A549 (cell line): ENCODE measurements around the gene SSC4D. TPM values are rescaled to one million over a fixed set of nuclear protein-coding genes. Genes with fewer than 3 reads are reported as not detected.

Experiments used
- ATAC-seq, 2 experiments: fragments of 200-7000 bp in 1 of 2; fragments of >200 bp in 1 of 2; cut with Nextera tagmentation in 1 of 2; cut with Tn5 transposase in 1 of 2; 3 replicates each; pipeline versions ENCODE4 v1.8.0 to v1.9.1; 2018 to 2020; ENCODE audit warnings: mild to moderate bottlenecking in 1 of 2, moderate library complexity in 1 of 2
- CTCF ChIA-PET: fragments of 300-600 bp; sonication (Branson Sonifier 250); formaldehyde crosslinking; extraction: SDS; loops from one replicate; lab custom pipeline; 2021; ENCODE audit warnings: antibody characterized with exemption, inconsistent platforms; lab: Yijun Ruan, JAX
- POLR2A ChIA-PET: fragments of 350-600 bp; formaldehyde crosslinking; extraction: SDS; loops from one replicate; lab custom pipeline; 2021; ENCODE audit warnings: antibody characterized with exemption, inconsistent platforms; lab: Yijun Ruan, JAX
- DNase-seq, 2 experiments: peaks; one replicate each; pipeline versions ENCODE4 v3.0.0 to v3.0.0-alpha.2; 2011 to 2016; ENCODE audit warnings: low read depth in 1 of 2, low spot score in 1 of 2
- FAIRE-seq: peaks from 2 replicates; lab custom pipeline; 2011; peaks lifted over from hg19 to GRCh38; lab: Jason Lieb, UNC
- H3K27ac ChIP-seq, 2 experiments: fragments of >200 bp; sonication (Bioruptor Twin); formaldehyde crosslinking; 3 replicates each; pipeline ENCODE4 v1.5.1; 2016 to 2017
- H3K4me1 ChIP-seq: fragments of >200 bp; sonication (Bioruptor Twin); formaldehyde crosslinking; 3 replicates; pipeline ENCODE4 v1.6.1; 2016
- H3K4me2 ChIP-seq: fragments of >200 bp; sonication (Bioruptor Twin); formaldehyde crosslinking; 3 replicates; pipeline ENCODE4 v1.6.1; 2016
- H3K4me3 ChIP-seq: fragments of >200 bp; sonication (Bioruptor Twin); formaldehyde crosslinking; 3 replicates; pipeline ENCODE4 v1.5.1; 2016
- H3K9me3 ChIP-seq: fragments of >200 bp; sonication (Bioruptor Twin); formaldehyde crosslinking; 3 replicates; pipeline ENCODE4 v1.6.1; 2016
- BHLHE40 ChIP-seq: IDR thresholded peaks from 2 replicates; pipeline ENCODE4 v1.6.1; 2012; ENCODE audit warnings: low read depth, low read length, inconsistent platforms
- CEBPB ChIP-seq, 2 experiments: fragments of >200 bp in 1 of 2; sonication (Bioruptor Twin) in 1 of 2; formaldehyde crosslinking in 1 of 2; IDR thresholded peaks; 2 replicates each; pipeline ENCODE4 v1.6.1; 2012 to 2016
- CHD4 ChIP-seq: fragments of 200-600 bp; sonication (generic); IDR thresholded peaks from 2 replicates; pipeline ENCODE4 v1.6.1; 2016; ENCODE audit warnings: antibody characterized with exemption, mild to moderate bottlenecking, borderline replicate concordance
- E2F6 ChIP-seq: IDR thresholded peaks from 2 replicates; pipeline ENCODE4 v1.6.1; 2012; ENCODE audit warnings: low read depth, borderline replicate concordance
- EP300 ChIP-seq, 2 experiments: fragments of >200 bp; sonication (Bioruptor Twin); formaldehyde crosslinking; IDR thresholded peaks; 2 replicates in 1 of 2; 3 replicates in 1 of 2; pipeline ENCODE4 v1.6.1; 2016 to 2017
- ESRRA ChIP-seq: fragments of 150-350 bp; IDR thresholded peaks from 2 replicates; pipeline ENCODE4 v1.6.1; 2014; ENCODE audit warnings: mild to moderate bottlenecking, low read length, borderline replicate concordance
- FOXS1 ChIP-seq: fragments of 250-450 bp; sonication (Bioruptor Pico); IDR thresholded peaks from 2 replicates; pipeline ENCODE4 v1.5.0; 2020; ENCODE audit warnings: mild to moderate bottlenecking, moderate library complexity
- HDAC2 ChIP-seq: fragments of 200-600 bp; sonication (generic); IDR thresholded peaks from 2 replicates; pipeline ENCODE4 v1.6.1; 2016
- HES2 ChIP-seq: fragments of >200 bp; sonication (Bioruptor Twin); formaldehyde crosslinking; IDR thresholded peaks from 2 replicates; pipeline ENCODE4 v1.6.1; 2016
- HEYL ChIP-seq: fragments of 250-450 bp; sonication (Bioruptor Pico); IDR thresholded peaks from 2 replicates; pipeline ENCODE4 v1.8.0; 2021; ENCODE audit warnings: mild to moderate bottlenecking, moderate library complexity
- HOXA7 ChIP-seq: fragments of 250-450 bp; sonication (Bioruptor Pico); IDR thresholded peaks from 2 replicates; pipeline ENCODE4 v1.5.0; 2020; ENCODE audit warnings: mild to moderate bottlenecking, moderate library complexity
- KDM1A ChIP-seq: fragments of 200-600 bp; sonication (generic); IDR thresholded peaks from 2 replicates; pipeline ENCODE4 v1.6.1; 2016; ENCODE audit warnings: low read depth, mild to moderate bottlenecking
- KDM5A ChIP-seq: fragments of 200-600 bp; sonication (generic); IDR thresholded peaks from 2 replicates; pipeline ENCODE4 v1.6.1; 2016; ENCODE audit warnings: antibody characterized with exemption, mild to moderate bottlenecking
- MAFK ChIP-seq: fragments of 450-650 bp; IDR thresholded peaks from 2 replicates; pipeline ENCODE4 v1.6.1; 2014; ENCODE audit not compliant: partially characterized antibody
- POLR2A ChIP-seq: IDR thresholded peaks from 2 replicates; pipeline ENCODE4 v1.6.1; 2012; ENCODE audit warnings: mild to moderate bottlenecking, low read length
- TFCP2L1 ChIP-seq: fragments of 250-450 bp; sonication (Bioruptor Pico); IDR thresholded peaks from 2 replicates; pipeline ENCODE4 v1.5.0; 2021; ENCODE audit warnings: mild to moderate bottlenecking
- USF2 ChIP-seq: fragments of 450-650 bp; IDR thresholded peaks from 2 replicates; pipeline ENCODE4 v1.6.1; 2014; ENCODE audit warnings: antibody characterized with exemption
- ZSCAN20 ChIP-seq: fragments of 250-450 bp; sonication (Bioruptor Pico); IDR thresholded peaks from 2 replicates; pipeline ENCODE4 v1.8.0; 2022; ENCODE audit warnings: mild to moderate bottlenecking, moderate library complexity
- WGBS: methylation state at CpG from one replicate; pipeline ENCODE4 v1.1.6; 2017; ENCODE audit errors: missing lambda C conversion rate; 5-methylcytosine and 5-hydroxymethylcytosine counted together
- polyA plus RNA-seq, 4 experiments: library from polyadenylated mRNA; depleted of rRNA in 3 of 4; stranded (reverse); fragments of >200 nt; fragmentation: RNase III in 1 of 4; extraction: RNeasy Plus Mini Kit Qiagen cat#74134 plus additional on column Dnase treatment in 1 of 4; gene quantifications; 2 replicates in 3 of 4; 3 replicates in 1 of 4; pipeline ENCODE4 v1.2.3, GENCODE V29; 2011 to 2017
- TF ChIP-seq, protein P1 (sequence below): fragments of 200-600 bp; sonication (generic); IDR thresholded peaks from 2 replicates; pipeline ENCODE4 v1.6.1; 2016; ENCODE audit warnings: antibody characterized with exemption, mild to moderate bottlenecking, moderate library complexity
- TF ChIP-seq, protein P2 (sequence below): IDR thresholded peaks from 2 replicates; pipeline ENCODE4 v1.6.1; 2012
- TF ChIP-seq, protein P3 (sequence below): IDR thresholded peaks from 2 replicates; pipeline ENCODE4 v1.6.1; 2012

Gene SSC4D
- polyA plus RNA-seq, 2 of the 4 experiments (the other 2 are of a cell fraction): 0.45 to 0.79 TPM

- peak; percentile 85; the same call in 1 of the 2 replicates for TF ChIP-seq KDM1A
- 0 out of 2 replicates have a peak, but pooled peaks have one; percentile 58 for TF ChIP-seq HDAC2
- no peak for TF ChIP-seq MAFK
- CTCF ChIA-PET: interaction anchor here (1.4 to 1.8 kb wide), 2 partner anchors 15 to 35 kb away, joined by 5 to 6 read pairs; no protein-coding TSS in a partner anchor
- ATAC-seq (no peak), FAIRE-seq (no peak), DNase-seq (no peak)
- H3K4me3 ChIP-seq: peak overlapping the region; percentile 96; the same call in 2 of the 3 replicates
- H3K4me1 ChIP-seq: peaks cover 54% of the 10 kb centered on the region
- WGBS: 60% methylated on average over 4 of the region's 4 CpGs
- no peaks in the 10 kb centered on the region for H3K9me3 ChIP-seq
- no peak overlapping the region for H3K27ac ChIP-seq
- POLR2A ChIA-PET: interaction anchor here (0.8 to 1.4 kb wide), 2 partner anchors 22 to 68 kb away, joined by 3 read pairs; no protein-coding TSS in a partner anchor
- peak overlapping the region; percentile 79 for H3K4me2 ChIP-seq
Observed at GRCh38 chr7:76356115-76356514, 53.4 kb downstream of the SSC4D start.

DNA sequence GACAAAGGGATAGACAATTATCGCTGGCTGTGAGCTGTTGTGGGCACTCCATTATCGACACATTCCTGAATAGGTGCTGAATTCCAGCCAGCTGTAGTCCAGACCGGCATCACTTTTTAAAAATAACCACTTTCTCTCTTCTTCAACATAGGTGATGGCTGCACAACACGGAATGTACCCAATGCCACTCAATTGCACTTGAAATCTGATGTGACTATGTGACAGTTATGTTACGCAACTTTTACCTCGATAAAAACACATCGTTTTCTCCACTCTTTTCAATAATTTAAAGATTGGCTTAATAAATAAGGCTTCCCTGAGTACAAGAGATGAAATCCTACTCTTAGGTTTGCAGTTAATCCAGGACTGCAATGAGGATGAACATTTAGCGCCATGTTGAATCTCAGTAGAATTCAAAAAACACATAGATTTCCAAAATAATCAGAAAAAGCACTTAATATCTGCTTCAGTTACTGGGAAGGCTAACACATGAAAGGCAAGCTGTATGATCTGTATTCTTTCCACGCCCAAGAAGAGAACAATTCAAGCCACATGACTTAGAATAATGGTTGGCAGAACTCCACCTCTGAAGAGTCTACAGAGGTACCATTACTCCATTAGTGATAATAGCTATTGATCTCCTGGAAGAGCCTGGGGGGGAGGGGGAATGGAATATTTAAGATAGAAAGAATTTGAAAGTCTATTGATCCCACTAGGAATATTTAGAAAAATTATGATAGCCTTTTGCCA is 54.3 kb downstream of the SSC4D start:
- 0 out of 2 replicates have a peak, but pooled peaks have one; percentile 11 for TF ChIP-seq TFCP2L1 (CRISPR knock-in tag)
- TF ChIP-seq, protein P1, sequence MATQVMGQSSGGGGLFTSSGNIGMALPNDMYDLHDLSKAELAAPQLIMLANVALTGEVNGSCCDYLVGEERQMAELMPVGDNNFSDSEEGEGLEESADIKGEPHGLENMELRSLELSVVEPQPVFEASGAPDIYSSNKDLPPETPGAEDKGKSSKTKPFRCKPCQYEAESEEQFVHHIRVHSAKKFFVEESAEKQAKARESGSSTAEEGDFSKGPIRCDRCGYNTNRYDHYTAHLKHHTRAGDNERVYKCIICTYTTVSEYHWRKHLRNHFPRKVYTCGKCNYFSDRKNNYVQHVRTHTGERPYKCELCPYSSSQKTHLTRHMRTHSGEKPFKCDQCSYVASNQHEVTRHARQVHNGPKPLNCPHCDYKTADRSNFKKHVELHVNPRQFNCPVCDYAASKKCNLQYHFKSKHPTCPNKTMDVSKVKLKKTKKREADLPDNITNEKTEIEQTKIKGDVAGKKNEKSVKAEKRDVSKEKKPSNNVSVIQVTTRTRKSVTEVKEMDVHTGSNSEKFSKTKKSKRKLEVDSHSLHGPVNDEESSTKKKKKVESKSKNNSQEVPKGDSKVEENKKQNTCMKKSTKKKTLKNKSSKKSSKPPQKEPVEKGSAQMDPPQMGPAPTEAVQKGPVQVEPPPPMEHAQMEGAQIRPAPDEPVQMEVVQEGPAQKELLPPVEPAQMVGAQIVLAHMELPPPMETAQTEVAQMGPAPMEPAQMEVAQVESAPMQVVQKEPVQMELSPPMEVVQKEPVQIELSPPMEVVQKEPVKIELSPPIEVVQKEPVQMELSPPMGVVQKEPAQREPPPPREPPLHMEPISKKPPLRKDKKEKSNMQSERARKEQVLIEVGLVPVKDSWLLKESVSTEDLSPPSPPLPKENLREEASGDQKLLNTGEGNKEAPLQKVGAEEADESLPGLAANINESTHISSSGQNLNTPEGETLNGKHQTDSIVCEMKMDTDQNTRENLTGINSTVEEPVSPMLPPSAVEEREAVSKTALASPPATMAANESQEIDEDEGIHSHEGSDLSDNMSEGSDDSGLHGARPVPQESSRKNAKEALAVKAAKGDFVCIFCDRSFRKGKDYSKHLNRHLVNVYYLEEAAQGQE: 0 out of 2 replicates have a peak, but pooled peaks have one; percentile 18
- no peak for TF ChIP-seq KDM1A
- peak; percentile 60; the same call in 1 of the 2 replicates for TF ChIP-seq HOXA7 (CRISPR knock-in tag)
- no peak for TF ChIP-seq HEYL (CRISPR knock-in tag)
- TF ChIP-seq CEBPB (IDR thresholded peaks at IDR 0.05): peak; percentile 65 to 84; a peak in 3 of 4 replicates
- Histone ChIP-seq H3K4me3 (no peak overlapping the region), H3K9me3 (no peaks in the 10 kb centered on the region), H3K4me1 (peaks cover 58% of the 10 kb centered on the region), H3K27ac (no peak overlapping the region), H3K4me2 (peak overlapping the region; percentile 79)
- FAIRE-seq (no peak), DNase-seq (no peak), ATAC-seq (no peak)
- POLR2A ChIA-PET: interaction anchor here (0.7 kb wide), 1 partner anchor 23 kb away, joined by 4 read pairs; no protein-coding TSS in a partner anchor
- CTCF ChIA-PET: interaction anchor here (0.9 to 2.2 kb wide), 5 partner anchors 14 to 36 kb away, joined by 3 to 6 read pairs (median 5); no protein-coding TSS in a partner anchor
- 83% methylated on average over 9 of the region's 9 CpGs for WGBS

DNA sequence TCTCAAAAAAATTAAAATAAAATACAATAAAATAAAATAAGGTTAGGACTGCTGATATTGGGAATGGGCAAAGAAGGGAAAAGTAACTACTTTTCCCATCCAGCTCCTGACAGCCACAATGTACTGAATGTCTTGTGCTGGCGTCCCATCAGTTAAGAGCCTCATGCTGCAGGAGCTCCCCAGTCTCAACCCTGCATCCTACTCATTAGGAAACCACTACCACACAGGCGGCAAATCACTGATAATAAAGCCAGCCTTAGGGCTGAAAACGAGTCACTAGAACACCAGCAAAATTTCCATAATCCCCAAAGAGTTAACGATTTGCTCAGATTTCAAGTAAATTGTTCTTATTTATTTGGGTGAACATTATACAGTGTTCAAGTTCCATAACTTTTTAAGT is 55.0 kb downstream of the SSC4D start:
- 86% methylated on average over 4 of the region's 4 CpGs for WGBS
- ATAC-seq (no peak), DNase-seq (no peak), FAIRE-seq (no peak)
- H3K4me2 ChIP-seq: no peak overlapping the region
- TF ChIP-seq KDM5A (no peak), CHD4 (no peak), HES2 (no peak), E2F6 (no peak), ESRRA (no peak), FOXS1 (CRISPR knock-in tag) (no peak), BHLHE40 (no peak), EP300 (IDR thresholded peaks at IDR 0.05) (no peak), USF2 (no peak), POLR2A (no peak), ZSCAN20 (CRISPR knock-in tag) (no peak)
- TF ChIP-seq, protein P2, sequence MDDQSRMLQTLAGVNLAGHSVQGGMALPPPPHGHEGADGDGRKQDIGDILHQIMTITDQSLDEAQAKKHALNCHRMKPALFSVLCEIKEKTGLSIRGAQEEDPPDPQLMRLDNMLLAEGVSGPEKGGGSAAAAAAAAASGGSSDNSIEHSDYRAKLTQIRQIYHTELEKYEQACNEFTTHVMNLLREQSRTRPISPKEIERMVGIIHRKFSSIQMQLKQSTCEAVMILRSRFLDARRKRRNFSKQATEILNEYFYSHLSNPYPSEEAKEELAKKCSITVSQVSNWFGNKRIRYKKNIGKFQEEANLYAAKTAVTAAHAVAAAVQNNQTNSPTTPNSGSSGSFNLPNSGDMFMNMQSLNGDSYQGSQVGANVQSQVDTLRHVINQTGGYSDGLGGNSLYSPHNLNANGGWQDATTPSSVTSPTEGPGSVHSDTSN: no peak
- TF ChIP-seq, protein P1: no peak
- TF ChIP-seq, protein P3, sequence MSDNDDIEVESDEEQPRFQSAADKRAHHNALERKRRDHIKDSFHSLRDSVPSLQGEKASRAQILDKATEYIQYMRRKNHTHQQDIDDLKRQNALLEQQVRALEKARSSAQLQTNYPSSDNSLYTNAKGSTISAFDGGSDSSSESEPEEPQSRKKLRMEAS: no peak
- ChIA-PET POLR2A (interaction anchor here (0.7 kb wide), 1 partner anchor 23 kb away, joined by 4 read pairs; no protein-coding TSS in a partner anchor), CTCF (interaction anchor here (0.9 to 2.2 kb wide), 3 partner anchors 13 to 35 kb away, joined by 3 to 6 read pairs (median 5); no protein-coding TSS in a partner anchor)
- no peaks in the 10 kb centered on the region for H3K9me3 ChIP-seq
- peaks cover 58% of the 10 kb centered on the region for H3K4me1 ChIP-seq
- no peak overlapping the region for H3K4me3 ChIP-seq
- H3K27ac ChIP-seq: no peak overlapping the region
